Measurements from ENCODE around the gene SYNJ2. TPM values are rescaled to one million over a fixed set of nuclear protein-coding genes. Genes with fewer than 3 reads are reported as not detected.

SYNJ2 gene
- total RNA-seq, 1 experiment from 2014 or later, result 68.5 TPM

DNA sequence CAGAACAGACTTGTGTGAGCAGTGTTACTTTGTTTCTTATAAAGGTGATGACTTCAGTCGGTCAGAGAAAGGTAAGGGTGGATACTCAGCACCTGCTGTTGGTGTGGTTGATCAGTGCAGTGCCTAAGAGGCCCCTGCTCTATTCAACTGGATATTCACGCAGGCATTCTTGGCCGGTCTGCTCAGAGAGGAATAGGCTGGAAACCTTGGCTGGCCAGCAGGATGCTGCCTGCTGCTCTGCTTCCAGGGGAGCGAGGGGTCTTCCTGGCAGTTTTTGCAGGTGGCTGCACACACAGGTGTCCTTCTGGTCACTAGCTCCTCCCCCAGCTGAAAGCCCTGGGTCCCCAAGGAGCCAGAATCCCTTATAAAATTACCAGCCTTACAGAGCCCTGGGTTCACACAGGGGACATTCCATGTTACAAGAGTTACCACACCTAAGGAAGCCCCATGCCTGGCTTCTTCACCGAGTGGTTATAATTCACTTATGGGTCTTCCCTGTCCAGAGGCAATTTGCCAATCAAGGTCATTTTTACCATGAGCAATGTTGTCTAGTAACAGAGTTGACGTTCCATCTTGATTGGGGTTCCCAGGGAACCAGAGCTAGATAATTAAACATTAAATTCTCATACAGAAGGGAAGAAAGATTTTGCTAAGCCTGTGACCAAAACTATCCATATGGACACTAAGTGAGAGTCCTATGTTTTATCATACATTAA is 16.4 kb downstream of the SYNJ2 start:
- no peak for DNase-seq (ENCODE audit: low read depth)

GRCh38 chr6:157998707-157999167 is 17.1 kb downstream of the SYNJ2 start:
- DNase-seq (ENCODE audit: low read depth), result no peak

DNA sequence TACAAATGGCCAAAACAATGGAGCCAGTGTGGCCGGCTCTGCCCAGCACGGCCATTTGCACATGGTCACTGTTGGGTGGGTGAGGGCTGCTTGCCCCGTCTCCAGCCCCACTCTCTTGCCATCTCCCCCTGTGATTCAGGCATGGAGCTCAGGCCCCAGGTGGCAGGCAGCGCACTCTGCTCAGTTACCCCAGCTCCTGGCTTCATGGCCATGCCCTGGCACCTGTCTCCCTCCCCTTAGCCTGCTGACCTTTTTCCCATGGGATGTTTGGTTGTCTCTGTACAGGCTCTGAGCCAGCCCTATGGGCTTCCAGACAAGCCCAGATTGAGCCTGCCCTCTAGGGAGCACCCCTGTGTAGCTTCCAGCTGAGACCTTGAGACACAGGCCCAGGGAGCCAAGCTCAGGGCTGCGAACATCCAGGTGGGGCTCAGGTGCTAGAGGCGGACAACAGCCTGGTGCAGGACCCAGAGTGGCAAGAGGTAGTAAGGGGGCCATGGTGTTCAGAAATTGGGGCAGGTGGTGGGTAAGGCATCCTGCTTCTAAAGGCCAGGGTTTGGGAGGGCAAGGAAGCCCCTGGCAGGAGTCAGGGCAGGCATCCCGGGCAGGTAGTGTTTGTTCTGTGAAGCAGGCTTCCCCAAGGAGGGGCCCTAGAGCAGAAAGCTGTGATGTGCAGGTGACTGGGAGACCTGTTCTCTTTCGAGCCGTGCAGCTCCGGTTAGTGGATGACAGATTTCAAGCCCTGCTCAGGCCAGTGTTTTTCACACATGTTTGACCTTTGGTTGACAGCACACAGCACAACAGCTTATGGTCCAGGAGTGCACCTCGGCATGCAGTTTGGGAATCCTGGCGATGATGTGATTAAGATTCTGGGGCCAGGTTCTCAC is 17.7 kb downstream of the SYNJ2 start:
- no peak for DNase-seq (ENCODE audit: low read depth)

DNA sequence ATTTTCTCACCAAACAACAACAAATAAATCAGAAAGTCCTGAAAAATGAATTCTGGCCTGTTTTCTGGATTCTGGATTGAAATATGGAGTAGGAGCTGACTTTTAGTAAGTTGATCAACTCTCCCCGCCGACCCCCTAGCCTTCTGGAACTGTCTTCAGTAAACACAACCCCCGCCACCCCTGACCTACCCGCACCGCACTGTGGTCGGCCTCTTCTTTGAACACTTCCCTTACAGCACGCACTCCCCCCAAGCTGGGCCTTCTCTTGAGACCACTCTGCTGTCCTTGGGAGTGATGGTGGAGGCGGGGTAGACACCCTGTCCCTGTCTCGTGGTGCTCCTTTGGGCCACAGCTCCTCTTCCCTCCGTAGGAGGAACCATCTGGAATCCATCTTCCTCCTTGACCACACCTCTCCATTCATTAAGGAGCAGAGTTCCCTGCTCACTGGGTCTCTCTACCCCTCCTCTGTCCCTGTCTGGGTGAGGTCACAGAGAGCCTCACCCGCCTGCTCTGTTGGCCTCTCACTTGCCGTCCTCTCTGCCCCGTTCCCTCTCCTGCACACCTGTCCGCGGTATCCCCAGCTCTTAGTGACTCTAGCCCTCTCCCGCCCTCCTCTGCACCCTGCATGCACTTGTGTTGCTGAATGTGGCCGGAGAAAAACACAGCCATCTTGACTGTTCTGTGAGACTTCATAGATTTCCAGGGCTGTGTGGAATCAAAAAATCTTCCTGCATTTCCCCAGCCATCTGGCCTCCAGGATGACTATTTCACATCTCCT is 19.1 kb downstream of the SYNJ2 start:
- no peak for DNase-seq (ENCODE audit: low read depth)

- no peak for DNase-seq (ENCODE audit: low read depth)
Measured at GRCh38 chr6:158002249-158002950, 20.7 kb downstream of the SYNJ2 start.

GRCh38 chr6:158002951-158003853 is 21.5 kb downstream of the SYNJ2 start:
- DNase-seq (ENCODE audit: low read depth), result peak; percentile 75

DNA sequence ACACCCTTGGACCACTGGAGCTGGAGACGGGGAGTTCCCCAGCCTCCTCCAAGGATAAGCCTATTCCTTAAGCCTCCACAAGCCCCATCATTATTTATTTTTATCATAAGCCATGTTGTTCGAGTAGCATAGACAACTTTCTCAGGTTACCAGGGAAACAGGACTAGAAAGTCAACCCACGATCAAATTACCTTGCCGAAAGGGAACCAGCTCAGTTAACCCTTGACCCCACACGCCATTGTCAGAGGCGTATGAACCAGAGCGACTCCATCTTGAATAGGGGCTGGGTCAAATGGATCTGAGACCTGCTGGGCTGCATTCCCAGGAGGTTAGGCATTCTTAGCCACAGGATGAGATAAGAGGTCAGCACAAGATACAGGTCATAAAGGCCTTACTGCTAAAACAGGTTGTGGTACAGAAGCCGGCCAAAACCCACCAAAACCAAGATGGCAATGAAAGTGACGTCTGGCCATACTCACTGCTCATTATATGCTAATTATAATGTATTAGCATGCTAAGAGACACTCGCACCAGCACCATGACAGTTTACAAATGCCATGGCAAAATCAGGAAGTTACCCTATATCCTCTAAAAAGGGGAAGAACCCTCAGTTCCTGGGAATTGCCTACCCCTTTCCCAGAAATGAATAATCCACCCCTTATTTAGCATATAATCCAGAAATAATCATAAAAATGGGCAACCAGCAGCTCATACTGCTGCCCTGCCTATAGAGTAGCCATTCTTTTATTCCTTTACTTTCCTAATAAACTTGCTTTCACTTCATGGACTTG is 22.4 kb downstream of the SYNJ2 start:
- DNase-seq (ENCODE audit: low read depth), result no peak

DNA sequence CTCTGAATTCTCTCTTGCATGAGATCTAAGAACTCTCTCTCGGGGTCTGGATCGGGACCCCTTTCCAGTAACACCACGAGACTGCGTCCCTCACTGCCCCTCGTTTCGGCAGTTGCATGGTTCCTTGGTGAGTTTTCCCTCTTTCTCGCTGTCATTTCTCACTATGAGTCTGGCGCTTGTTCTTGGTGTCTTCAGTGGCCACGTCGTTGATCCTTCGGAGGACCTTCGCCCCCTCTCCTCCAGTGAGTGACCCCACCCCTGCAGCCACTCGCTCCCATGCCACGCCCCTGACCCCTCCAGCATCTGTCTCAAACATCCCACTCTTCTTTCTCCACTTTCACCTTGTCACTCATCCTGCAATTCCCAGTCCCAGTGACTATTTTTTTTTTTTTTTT is 23.0 kb downstream of the SYNJ2 start:
- no peak for DNase-seq (ENCODE audit: low read depth)

- DNase-seq (ENCODE audit: low read depth), result no peak
Measured at GRCh38 chr6:158005626-158006180, 24.0 kb downstream of the SYNJ2 start.

DNA sequence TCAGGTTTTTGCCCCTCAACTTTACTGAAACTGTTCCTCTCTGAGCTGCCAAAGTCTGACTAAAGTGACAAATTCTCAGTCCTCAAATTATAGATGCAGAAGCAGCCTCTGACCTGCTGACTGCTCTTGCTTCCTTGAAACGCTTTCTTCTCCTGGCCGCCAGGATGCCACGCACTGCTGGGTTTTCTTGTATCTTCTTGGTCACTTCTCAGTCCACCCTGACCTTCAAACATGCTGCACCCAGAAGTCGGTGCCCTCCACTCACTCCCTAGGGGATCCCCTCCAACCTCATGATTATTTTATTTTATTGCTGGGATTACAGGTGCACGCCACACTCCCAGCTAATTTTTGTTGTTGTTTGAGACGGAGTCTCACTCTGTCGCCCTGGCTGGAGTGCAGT is 24.7 kb downstream of the SYNJ2 start:
- DNase-seq (ENCODE audit: low read depth), result no peak

DNA sequence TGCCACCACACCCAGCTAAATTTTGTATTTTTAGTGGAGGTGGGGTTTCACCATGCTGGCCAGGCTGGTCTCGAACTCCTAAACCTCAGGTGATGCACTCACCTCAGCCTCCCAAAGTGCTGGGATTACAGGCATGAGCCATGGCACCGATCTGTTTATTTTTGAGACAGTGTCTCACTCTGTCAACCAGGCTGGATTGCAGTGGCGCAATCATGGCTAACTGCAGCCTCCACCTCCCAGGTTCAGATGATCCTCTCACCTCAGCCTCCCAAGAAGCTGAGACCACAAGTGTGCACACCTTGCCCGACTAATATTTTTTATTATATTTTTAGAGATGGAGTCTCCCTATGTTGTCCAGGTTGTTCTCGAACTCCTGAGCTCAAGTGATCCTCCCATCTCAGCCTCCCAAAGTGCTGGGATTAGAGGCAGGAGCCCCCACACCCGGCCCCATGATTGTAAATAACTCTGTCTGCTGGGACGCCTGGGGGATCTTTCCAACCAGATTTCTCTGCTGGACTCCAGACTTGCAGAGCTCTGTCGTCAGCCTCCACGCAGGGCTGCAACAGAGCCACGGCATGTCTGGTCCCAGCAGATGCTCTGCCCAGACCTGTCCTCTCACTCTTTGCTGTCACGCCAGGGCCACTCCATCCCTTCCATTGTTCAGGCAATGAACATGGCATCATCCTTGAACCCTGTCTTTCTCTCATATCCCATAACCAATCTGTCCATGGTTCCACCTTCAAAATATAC is 25.3 kb downstream of the SYNJ2 start:
- DNase-seq (ENCODE audit: low read depth), result no peak

GRCh38 chr6:158008864-158009113 is 27.1 kb downstream of the SYNJ2 start:
- DNase-seq (ENCODE audit: low read depth), result no peak

GRCh38 chr6:158009114-158009891 is 27.6 kb downstream of the SYNJ2 start:
- DNase-seq (ENCODE audit: low read depth), result no peak

DNA sequence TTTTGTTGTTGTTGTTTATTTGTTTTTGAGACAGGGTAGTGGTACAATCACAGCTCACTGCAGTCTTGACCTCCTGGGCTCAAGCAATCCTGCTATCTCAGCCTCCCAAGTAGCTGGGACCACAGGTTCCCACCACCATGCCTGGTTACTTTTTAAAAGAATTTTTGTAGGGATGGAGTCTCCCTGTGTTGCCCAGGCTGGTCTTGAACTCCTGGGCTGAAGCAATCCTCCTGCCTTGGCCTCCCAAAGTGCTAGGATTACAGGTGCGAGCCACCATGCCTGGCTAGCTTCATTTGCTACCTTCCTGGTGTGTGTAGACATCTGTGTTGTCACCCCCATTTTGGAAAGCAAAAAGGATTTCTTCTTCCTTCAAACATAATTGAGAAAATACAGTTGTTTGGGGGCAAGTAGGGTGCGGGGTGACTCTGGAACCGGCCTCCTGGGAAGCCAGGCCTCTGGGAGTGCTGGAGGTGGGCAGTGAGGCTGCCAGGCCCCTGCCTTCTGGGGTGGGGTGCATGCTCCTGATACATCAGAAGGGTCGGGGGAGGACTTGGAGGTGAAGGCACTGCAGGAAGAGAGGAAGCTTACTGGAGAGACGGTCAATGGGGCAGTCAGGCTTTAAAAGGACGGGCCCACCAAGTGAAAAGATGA is 28.4 kb downstream of the SYNJ2 start:
- DNase-seq (ENCODE audit: low read depth), result no peak

- DNase-seq (ENCODE audit: low read depth), result no peak
Measured at GRCh38 chr6:158010591-158011477, 29.2 kb downstream of the SYNJ2 start.

DNA sequence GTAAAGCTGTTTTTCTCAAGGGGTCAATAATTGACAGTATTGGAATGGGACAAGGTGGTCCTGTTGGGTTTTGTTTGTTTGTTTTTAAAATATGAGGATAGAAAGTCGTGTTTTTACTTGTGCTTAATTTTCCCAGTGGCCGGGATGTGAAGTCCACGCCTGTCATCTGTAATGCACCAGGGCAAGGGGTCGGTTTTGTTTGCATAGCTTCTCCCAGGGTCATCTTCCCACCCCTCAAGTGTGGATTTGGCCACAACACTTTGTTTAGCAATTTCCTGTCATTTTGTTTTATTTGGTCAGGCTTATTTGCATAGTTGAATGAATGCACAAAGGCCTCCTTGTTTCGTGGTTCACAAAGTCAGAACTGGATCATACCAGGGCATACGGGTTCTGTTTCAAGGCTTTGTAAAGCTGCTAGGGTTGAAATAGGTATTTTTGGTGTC is 29.8 kb downstream of the SYNJ2 start:
- DNase-seq (ENCODE audit: low read depth), result peak; percentile 39

All from HT1080 (cell line).